HFFc6 (cell line): ENCODE measurements around the gene MBD5. TPM values are rescaled to one million over a fixed set of nuclear protein-coding genes. Genes with fewer than 3 reads are reported as not detected.

Experiments used
- DNase-seq: peaks from one replicate; pipeline ENCODE4 v3.0.0-alpha.2; 2018
- H3K27ac Mint-ChIP-seq: 2 replicates; pipeline ENCODE4 v1.8.0; 2020; ENCODE audit warnings: mild to moderate bottlenecking, mixed read lengths
- H3K27me3 Mint-ChIP-seq: 2 replicates; pipeline ENCODE4 v1.8.0; 2021; ENCODE audit warnings: mild to moderate bottlenecking, moderate library complexity, mixed read lengths; ENCODE audit not compliant: insufficient read depth
- H3K36me3 Mint-ChIP-seq: 2 replicates; pipeline ENCODE4 v1.8.0; 2021; ENCODE audit warnings: low read depth, mixed read lengths
- H3K4me1 Mint-ChIP-seq: 2 replicates; pipeline ENCODE4 v1.8.0; 2020; ENCODE audit warnings: low read depth, mixed read lengths
- H3K4me3 Mint-ChIP-seq: 2 replicates; pipeline ENCODE4 v1.8.0; 2020; ENCODE audit warnings: mild to moderate bottlenecking, moderate library complexity, mixed read lengths
- H3K9me3 Mint-ChIP-seq: 2 replicates; pipeline ENCODE4 v1.8.0; 2020; ENCODE audit warnings: mild to moderate bottlenecking, mixed read lengths
- total RNA-seq, 6 experiments: library from RNA; stranded (reverse); fragmentation: NEBNext Ultra II Directional; extraction: Animal tissue kit (Norgen Biotek cat#: 25700); gene quantifications; 2 replicates in 1 of 6; 3 replicates in 5 of 6; pipeline ENCODE4 v1.2.3, GENCODE V29; 2021
- TF ChIP-seq, protein P1 (sequence below): fragments of 200-600 bp; sonication (generic); IDR thresholded peaks from 2 replicates; pipeline ENCODE4 v1.5.0; 2021; ENCODE audit warnings: antibody characterized with exemption, mild to moderate bottlenecking

The MBD5 gene
- total RNA-seq, 6 experiments from 2014 or later = 29.1 to 41.0 (median 35.0) TPM

- peaks cover 44% of the 10 kb centered on the region for H3K4me1 Mint-ChIP-seq
These were observed 506 bp upstream of the MBD5 start, which contains the start of gene ORC4 for GRCh38 chr2:148020111-148021058. Gene ORC4, minus strand, starts transcription at chr2:148020737. Its CDS starts 44,779 bp downstream, at chr2:147975958.

DNA sequence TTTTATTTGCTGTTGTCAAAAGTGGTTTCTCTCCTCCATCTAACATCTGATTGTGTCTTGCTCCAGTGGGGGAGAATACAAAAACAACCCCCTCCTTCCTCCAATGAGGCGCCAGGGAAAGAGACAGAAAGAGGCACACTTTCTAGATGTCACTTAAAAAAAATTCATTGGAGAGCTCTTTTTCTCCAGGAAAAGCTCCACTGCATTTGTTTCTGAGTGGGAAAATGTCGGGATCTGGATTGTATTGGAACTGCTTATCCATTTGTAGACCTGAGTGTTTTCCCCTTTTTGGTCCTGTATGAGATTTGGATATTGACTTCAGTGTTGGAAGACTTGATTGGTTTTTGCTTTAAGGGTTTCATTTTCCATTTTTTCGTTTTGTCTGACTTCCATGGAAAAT is 995 bp downstream of the MBD5 start:
- peaks cover 40% of the 10 kb centered on the region for H3K4me1 Mint-ChIP-seq
- H3K4me3 Mint-ChIP-seq = peak overlapping the region; percentile 99
- H3K27me3 Mint-ChIP-seq = no peaks in the 10 kb centered on the region
- H3K27ac Mint-ChIP-seq = peak overlapping the region; percentile 83
- H3K9me3 Mint-ChIP-seq = no peaks in the 10 kb centered on the region
- H3K36me3 Mint-ChIP-seq = no peaks in the 10 kb centered on the region; the same call in 1 of the 2 replicates
- DNase-seq = peak; percentile 7
- TF ChIP-seq, protein P1, sequence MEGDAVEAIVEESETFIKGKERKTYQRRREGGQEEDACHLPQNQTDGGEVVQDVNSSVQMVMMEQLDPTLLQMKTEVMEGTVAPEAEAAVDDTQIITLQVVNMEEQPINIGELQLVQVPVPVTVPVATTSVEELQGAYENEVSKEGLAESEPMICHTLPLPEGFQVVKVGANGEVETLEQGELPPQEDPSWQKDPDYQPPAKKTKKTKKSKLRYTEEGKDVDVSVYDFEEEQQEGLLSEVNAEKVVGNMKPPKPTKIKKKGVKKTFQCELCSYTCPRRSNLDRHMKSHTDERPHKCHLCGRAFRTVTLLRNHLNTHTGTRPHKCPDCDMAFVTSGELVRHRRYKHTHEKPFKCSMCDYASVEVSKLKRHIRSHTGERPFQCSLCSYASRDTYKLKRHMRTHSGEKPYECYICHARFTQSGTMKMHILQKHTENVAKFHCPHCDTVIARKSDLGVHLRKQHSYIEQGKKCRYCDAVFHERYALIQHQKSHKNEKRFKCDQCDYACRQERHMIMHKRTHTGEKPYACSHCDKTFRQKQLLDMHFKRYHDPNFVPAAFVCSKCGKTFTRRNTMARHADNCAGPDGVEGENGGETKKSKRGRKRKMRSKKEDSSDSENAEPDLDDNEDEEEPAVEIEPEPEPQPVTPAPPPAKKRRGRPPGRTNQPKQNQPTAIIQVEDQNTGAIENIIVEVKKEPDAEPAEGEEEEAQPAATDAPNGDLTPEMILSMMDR = no peak

More at GRCh38 chr2:148020111-148021058, 506 bp upstream of the MBD5 start, which contains the start of gene ORC4:
- peak within 1 kb of the TSS; percentile 99 for H3K4me3 Mint-ChIP-seq
- H3K9me3 Mint-ChIP-seq = no peaks in the 10 kb centered on the region
- DNase-seq = peak; percentile 99
- H3K36me3 Mint-ChIP-seq = no peaks in the 10 kb centered on the region
- TF ChIP-seq, protein P1 = peak; percentile 74
- no peaks in the 10 kb centered on the region for H3K27me3 Mint-ChIP-seq
- H3K27ac Mint-ChIP-seq = peak within 1 kb of the TSS; percentile 83

DNA sequence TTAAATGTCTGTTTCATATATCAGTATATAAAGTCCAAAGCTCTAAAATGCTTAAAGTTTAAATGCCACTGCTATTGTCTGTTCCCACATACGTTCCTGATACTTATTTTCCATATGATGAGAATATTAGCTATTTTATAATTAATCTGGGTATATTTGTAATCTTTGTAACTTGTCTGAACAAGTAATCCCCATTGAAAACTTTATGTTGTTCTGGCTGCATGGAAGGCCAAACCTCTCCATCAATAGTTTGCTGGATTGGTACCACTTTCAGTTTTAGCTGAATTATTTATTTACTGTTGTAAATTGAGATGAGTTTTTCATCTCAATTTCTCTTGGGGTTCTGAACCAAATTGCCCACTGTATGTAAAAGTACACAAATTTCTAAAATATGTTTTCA is 1.5 kb downstream of the MBD5 start:
- Mint-ChIP-seq H3K4me3 (peak overlapping the region; percentile 99), H3K9me3 (no peaks in the 10 kb centered on the region), H3K4me1 (peaks cover 40% of the 10 kb centered on the region), H3K27ac (peak overlapping the region; percentile 83), H3K36me3 (no peaks in the 10 kb centered on the region; the same call in 1 of the 2 replicates), H3K27me3 (no peaks in the 10 kb centered on the region)
- TF ChIP-seq, protein P1 = no peak
- no peak for DNase-seq

GRCh38 chr2:148022882-148023281 is 2.0 kb downstream of the MBD5 start:
- Mint-ChIP-seq H3K9me3 (no peaks in the 10 kb centered on the region), H3K36me3 (no peaks in the 10 kb centered on the region; the same call in 1 of the 2 replicates), H3K4me1 (peaks cover 37% of the 10 kb centered on the region), H3K27me3 (no peaks in the 10 kb centered on the region), H3K4me3 (peak overlapping the region; percentile 99), H3K27ac (no peak overlapping the region; the same call in 1 of the 2 replicates)
- no peak for DNase-seq
- TF ChIP-seq, protein P1 = no peak

DNA sequence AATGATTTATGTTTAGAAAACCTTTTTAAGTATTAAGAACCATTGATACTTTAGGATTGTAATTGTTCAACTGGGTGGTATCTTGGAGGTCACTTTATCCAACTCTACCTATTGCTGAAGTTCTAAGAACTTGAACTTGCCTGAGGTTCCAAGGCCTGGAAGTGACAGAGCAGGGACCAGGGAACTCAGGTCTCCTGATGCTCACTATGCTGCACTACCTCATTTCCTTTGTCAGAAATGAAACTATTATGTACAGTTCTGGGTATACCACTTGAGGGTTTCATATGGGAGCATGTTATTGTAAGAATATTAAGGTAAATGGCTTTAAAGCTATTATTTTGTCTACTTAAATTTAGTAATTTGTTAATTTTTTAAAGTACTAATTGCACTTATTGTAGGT is 3.0 kb downstream of the MBD5 start:
- TF ChIP-seq, protein P1 = no peak
- Mint-ChIP-seq H3K4me3 (peak overlapping the region; percentile 99), H3K27me3 (no peaks in the 10 kb centered on the region), H3K27ac (no peak overlapping the region), H3K36me3 (no peaks in the 10 kb centered on the region; the same call in 1 of the 2 replicates), H3K9me3 (no peaks in the 10 kb centered on the region), H3K4me1 (peaks cover 27% of the 10 kb centered on the region)
- no peak for DNase-seq
